Stimulated activated naive CD8-positive, alpha-beta T cell treated with anti-CD3 and anti-CD28 coated beads, Interleukin-15, Interleukin-2, amounts not matched to agents 100 ng/mL and 50 ng/mL, for 24 hours (primary cell): ENCODE data around the gene KIF2C.

Experiments
- H3K27ac Mint-ChIP-seq: one replicate; pipeline ENCODE4 v1.8.0; 2021; ENCODE audit warnings: mild to moderate bottlenecking, mixed read lengths
- H3K27me3 Mint-ChIP-seq: one replicate; pipeline ENCODE4 v1.8.0; 2021; ENCODE audit warnings: mixed read lengths
- H3K36me3 Mint-ChIP-seq: one replicate; pipeline ENCODE4 v1.8.0; 2021; ENCODE audit warnings: low read depth, mixed read lengths
- H3K4me1 Mint-ChIP-seq: one replicate; pipeline ENCODE4 v1.8.0; 2021; ENCODE audit warnings: low read depth, mixed read lengths
- H3K4me3 Mint-ChIP-seq: one replicate; pipeline ENCODE4 v1.8.0; 2021; ENCODE audit warnings: mild to moderate bottlenecking, mixed read lengths
- H3K9me3 Mint-ChIP-seq: one replicate; pipeline ENCODE4 v1.8.0; 2021; ENCODE audit warnings: mixed read lengths

Gene KIF2C

DNA sequence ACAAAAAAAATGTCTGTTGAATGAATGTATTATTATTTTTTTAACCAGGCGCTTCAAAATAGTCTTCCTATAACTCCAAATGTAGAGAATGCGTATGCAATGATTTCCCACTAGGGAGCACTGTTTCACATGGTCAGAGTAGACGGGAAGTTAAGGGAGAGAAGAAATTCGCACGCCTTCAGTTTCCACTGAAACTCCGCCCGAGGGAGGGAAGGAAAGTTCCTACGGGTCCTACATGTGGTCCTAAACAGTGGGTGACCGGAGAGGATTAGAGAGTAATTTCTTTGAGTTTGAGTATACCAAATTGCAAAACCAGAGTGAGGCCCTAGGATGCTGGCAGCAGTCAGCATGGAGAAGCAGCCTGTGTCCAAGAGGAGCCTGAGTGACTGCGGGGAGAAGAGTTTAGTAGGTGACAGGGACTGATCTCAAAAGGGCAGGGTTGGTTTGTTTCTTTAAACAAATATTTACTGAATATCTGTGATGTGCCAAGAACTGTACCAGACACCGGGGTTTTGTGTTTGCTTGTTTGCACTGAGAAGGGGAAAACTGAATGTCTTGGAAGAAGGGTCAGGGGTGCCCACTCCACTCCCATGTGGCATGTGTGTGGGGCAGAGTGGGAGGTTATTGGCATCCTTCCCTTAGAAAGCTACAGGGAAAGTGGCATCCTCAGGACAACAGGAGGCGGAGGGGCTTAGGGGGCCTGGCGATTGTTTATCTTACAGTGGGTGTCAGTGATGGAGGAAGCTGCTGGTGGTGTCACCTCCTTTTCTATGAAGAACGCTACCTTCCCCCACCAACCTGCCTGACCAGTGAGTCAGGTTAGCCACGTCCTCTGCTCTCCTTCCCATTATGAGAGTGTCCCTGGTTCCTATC is 31.4 kb upstream of the KIF2C start:
- H3K36me3 Mint-ChIP-seq, result no peaks in the 10 kb centered on the region
- H3K4me3 Mint-ChIP-seq, result peak overlapping the region; percentile 61
- no peaks in the 10 kb centered on the region for H3K9me3 Mint-ChIP-seq
- peak overlapping the region; percentile 81 for H3K27ac Mint-ChIP-seq
- no peaks in the 10 kb centered on the region for H3K27me3 Mint-ChIP-seq
- peaks cover 18% of the 10 kb centered on the region for H3K4me1 Mint-ChIP-seq

DNA sequence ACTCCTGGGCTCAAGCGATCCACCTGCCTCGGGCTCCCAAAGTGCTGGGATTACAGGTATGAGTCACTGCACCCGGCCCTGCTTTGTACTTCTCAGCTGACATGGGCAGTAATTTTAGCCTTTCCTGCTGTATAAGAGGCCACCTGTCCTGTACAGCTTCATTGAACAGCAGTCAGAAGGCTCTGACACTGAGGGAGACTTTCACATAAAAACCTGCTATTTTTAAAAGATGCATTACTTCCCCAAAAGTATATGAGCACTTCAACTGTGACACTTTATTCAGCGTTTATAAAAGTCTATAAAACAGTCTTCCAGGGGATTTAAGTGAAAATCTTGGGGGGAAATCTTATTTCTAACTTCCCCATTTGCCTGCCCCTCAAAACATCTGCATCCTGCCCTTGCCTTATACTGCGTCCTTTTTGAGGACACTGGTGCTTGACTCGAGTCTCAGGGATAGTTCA is 26.3 kb upstream of the KIF2C start:
- peaks cover 47% of the 10 kb centered on the region for H3K4me1 Mint-ChIP-seq
- no peaks in the 10 kb centered on the region for H3K27me3 Mint-ChIP-seq
- no peak overlapping the region for H3K27ac Mint-ChIP-seq
- no peaks in the 10 kb centered on the region for H3K36me3 Mint-ChIP-seq
- H3K9me3 Mint-ChIP-seq, result no peaks in the 10 kb centered on the region
- H3K4me3 Mint-ChIP-seq, result no peak overlapping the region

DNA sequence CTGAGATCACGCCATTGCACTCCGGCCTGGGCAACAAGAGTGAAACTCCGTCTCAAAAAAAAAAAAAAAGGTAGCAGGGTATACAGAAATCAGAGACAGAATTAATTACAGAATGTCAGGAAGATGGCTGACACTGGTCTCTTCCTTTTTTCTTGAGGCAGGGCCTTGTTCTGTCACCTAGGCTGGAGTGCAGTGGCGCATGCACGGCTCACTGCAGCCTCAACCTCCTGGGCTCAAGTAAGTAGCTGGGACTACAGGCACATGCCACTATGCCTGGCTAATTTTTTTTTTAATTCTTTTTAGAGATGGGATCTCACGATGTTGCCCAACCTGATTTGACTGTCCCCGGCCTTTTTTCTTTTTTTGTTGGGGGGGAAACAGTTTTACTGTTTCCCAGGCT is 25.1 kb upstream of the KIF2C start:
- H3K36me3 Mint-ChIP-seq, result no peaks in the 10 kb centered on the region
- no peaks in the 10 kb centered on the region for H3K27me3 Mint-ChIP-seq
- H3K4me1 Mint-ChIP-seq, result peaks cover 48% of the 10 kb centered on the region
- no peaks in the 10 kb centered on the region for H3K9me3 Mint-ChIP-seq
- no peak overlapping the region for H3K4me3 Mint-ChIP-seq
- no peak overlapping the region for H3K27ac Mint-ChIP-seq

DNA sequence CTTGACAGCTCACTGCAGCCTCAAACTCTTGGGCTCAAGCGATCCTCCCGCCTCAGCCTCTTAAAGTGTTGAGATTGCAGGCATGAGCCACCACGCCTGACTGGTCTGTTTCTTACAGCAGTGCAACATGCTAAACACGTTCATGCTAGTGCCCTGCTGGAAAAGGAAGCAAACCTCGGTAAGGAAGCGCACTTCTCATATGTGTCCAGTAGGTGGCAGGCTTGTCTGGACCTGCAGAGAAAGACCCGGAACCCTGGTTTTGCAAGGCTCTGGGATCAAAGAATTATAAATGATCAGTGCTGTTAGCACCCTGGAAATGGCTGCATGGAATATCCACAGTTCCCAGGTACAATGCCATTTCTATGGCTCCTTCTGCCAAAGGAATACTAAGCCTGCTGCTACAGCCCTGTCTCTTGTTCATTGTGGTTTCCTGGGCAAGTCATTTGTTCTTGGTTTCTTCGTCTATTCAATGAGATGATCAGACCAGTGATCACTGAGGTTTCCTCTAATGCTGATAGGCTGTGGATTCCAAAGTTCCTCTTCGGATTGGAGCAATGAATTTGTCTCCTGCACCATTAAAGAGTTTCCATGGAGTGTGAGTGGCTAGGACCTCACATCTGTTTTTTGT is 24.6 kb upstream of the KIF2C start:
- Mint-ChIP-seq H3K27me3 (no peaks in the 10 kb centered on the region), H3K27ac (peak overlapping the region; percentile 76), H3K4me3 (peak overlapping the region; percentile 30), H3K36me3 (no peaks in the 10 kb centered on the region), H3K4me1 (peaks cover 51% of the 10 kb centered on the region), H3K9me3 (no peaks in the 10 kb centered on the region)

DNA sequence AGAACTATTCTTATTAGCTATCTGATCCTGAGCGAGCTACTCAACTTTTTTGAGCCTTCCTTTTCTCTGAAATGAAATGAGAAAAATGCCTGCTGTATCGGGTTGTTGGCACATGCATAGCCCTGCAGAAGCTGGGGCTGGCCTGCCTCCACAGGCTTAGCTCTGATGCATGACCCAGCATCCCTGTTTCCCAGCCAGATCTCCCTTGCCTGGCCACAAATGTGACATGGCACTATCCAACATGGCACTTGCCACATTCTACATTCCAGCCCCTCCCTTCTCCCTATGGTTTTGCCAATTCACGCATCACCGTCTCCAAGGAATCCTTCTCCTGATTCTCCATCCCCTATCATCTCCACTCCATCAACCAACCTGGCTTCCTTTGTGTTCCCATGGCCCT is 22.5 kb upstream of the KIF2C start:
- Mint-ChIP-seq H3K27ac (no peak overlapping the region), H3K4me3 (no peak overlapping the region), H3K9me3 (no peaks in the 10 kb centered on the region), H3K36me3 (no peaks in the 10 kb centered on the region), H3K4me1 (peaks cover 72% of the 10 kb centered on the region), H3K27me3 (no peaks in the 10 kb centered on the region)

DNA sequence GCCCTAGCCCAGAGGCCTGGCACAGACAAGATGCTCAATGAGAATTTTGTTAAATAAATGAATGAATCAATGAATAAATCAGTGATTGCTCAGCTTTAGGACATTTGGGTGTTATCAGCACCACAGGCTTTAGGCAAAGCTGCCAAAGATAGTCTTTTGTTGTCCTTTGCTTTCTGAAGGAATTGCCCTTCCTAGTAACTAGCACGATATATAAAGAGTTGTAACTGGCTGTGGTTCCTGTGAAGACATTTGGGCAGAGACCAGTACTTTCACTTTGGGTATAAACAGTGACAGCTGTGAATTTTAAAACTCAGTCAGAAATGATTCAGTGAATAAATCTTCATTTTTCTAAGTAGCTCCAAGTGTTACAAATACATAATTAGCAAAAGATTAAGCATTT is 22.0 kb upstream of the KIF2C start:
- H3K27ac Mint-ChIP-seq, result no peak overlapping the region
- peaks cover 75% of the 10 kb centered on the region for H3K4me1 Mint-ChIP-seq
- H3K4me3 Mint-ChIP-seq, result no peak overlapping the region
- no peaks in the 10 kb centered on the region for H3K36me3 Mint-ChIP-seq
- H3K9me3 Mint-ChIP-seq, result no peaks in the 10 kb centered on the region
- no peaks in the 10 kb centered on the region for H3K27me3 Mint-ChIP-seq

DNA sequence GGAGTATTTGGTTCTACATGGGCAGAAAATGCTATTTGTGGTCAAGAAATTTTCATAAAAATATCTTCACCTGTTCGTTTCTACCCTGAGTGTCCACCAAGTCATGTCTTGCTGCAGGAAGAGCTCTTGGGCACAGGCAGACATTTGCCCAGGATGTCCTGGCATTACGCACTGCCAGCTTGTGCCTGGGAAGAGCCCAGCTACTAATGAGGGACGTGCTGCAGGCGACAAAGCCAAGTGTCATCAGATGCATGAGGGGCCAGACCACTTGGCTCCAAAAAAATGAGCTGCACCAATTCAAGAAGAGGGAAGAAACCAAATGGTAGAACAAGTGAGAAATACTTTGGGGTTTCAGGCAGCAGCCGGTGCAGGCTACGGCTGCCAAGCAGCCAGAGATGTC is 21.5 kb upstream of the KIF2C start:
- H3K9me3 Mint-ChIP-seq, result no peaks in the 10 kb centered on the region
- no peaks in the 10 kb centered on the region for H3K27me3 Mint-ChIP-seq
- peaks cover 79% of the 10 kb centered on the region for H3K4me1 Mint-ChIP-seq
- H3K36me3 Mint-ChIP-seq, result no peaks in the 10 kb centered on the region
- H3K4me3 Mint-ChIP-seq, result no peak overlapping the region
- no peak overlapping the region for H3K27ac Mint-ChIP-seq

DNA sequence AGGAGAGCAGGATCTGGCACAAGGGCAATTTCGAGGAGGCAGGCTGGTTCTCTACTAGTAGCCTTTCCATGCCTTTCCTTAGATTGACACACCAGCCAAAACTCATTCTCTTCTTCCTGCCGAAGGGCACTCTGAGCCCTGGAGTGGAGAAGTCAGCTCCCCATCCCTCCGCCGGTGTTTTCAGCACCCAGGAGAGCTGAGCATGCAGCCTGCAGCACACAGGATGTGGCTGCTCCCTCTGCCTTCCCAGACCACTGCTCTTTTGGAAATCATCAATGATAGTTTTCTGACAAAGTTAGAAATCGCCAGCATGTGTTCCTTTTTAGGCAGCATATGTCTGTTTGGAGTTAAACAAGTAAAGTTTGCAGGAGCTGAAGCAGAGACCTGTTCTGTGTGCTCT is 20.3 kb upstream of the KIF2C start:
- H3K36me3 Mint-ChIP-seq, result no peaks in the 10 kb centered on the region
- H3K4me1 Mint-ChIP-seq, result peaks cover 83% of the 10 kb centered on the region
- no peak overlapping the region for H3K27ac Mint-ChIP-seq
- H3K9me3 Mint-ChIP-seq, result no peaks in the 10 kb centered on the region
- H3K4me3 Mint-ChIP-seq, result no peak overlapping the region
- no peaks in the 10 kb centered on the region for H3K27me3 Mint-ChIP-seq

DNA sequence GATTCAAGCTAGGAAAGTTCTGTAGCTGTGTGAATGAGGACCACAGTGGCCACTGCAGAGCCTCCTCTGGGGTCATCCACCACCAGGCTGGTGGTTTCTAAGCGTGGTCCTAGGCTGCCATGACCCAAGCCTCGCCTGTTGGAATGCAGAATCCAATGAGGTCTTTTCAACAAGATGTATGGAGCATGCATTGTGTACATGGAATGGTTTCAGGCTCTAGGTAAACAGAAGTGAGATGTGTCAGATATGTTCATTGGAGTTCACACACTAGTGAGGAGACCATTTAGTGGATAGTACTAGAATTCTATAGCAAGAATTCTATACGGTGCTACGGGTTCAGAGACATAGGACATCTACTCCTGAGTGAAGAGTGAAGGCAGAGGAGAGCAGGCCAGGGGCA is 19.4 kb upstream of the KIF2C start:
- peak overlapping the region; percentile 6 for H3K27ac Mint-ChIP-seq
- no peaks in the 10 kb centered on the region for H3K27me3 Mint-ChIP-seq
- peaks cover 83% of the 10 kb centered on the region for H3K4me1 Mint-ChIP-seq
- H3K9me3 Mint-ChIP-seq, result no peaks in the 10 kb centered on the region
- peaks cover 6% of the 10 kb centered on the region for H3K36me3 Mint-ChIP-seq
- H3K4me3 Mint-ChIP-seq, result no peak overlapping the region

DNA sequence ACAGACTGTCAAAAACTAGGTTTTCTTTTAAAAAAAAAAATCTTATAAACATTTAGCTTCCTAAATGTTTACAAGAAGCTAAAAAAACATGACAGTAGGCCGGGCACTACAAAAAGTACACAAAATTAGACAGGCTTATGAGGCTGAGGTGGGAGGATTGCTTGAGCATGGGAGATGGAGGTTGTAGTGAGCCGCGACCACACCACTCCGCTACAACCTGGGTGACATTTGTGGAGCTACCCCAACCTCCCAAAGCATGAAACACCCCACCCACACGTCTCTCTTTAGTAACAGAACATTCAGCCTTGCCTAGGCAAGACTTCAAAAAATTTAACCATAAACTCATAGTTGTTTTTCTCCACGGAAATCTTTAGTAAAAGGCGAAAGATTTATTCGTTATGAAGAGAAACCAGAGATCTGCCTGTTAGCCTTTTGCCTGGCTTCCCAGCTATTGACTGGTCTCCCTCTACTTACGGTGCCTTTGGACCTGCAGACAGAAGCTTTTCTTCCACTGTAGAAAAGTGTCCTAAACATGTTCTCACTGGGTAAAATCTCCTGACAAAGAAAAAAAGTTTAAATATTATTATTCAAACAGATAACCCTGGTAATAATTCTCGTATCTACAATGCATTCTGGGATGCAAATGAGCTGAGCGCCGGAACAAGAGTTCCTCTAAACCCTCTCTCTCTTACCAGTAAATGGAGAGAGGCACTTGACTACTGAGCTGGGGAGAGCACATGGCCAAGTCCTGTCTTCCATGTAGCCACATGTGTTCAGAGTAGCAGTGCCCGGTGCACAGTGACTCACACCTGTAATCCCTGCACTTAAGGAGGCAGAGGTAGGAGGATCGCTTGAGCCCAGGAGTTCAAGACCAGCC is 17.9 kb upstream of the KIF2C start:
- Mint-ChIP-seq H3K27me3 (no peaks in the 10 kb centered on the region), H3K4me1 (peaks cover 82% of the 10 kb centered on the region), H3K9me3 (no peaks in the 10 kb centered on the region), H3K27ac (peak overlapping the region; percentile 98), H3K4me3 (peak overlapping the region; percentile 56), H3K36me3 (peaks cover 8% of the 10 kb centered on the region)

DNA sequence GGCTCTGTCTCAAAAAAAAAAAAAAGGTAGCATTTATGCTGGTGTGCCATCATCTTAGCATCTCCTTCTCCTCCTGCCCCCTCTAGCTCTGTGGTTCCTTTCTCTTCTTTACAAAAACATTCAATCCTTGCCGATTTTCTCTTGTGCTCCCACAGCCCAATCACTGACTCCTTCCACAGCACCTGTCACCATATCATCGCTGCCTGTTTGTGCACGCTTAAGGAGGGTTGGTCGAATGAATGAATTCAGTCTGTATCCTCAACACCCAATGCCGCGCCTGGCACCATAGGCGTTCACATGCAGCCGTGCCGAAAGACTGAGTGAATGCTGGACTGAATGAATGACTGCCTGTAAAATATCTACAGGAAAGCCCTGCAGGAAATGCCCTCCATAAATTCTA is 16.6 kb upstream of the KIF2C start:
- Mint-ChIP-seq H3K4me3 (peak overlapping the region; percentile 80), H3K9me3 (no peaks in the 10 kb centered on the region), H3K4me1 (peaks cover 80% of the 10 kb centered on the region), H3K27me3 (no peaks in the 10 kb centered on the region), H3K36me3 (peaks cover 8% of the 10 kb centered on the region), H3K27ac (peak overlapping the region; percentile 96)

DNA sequence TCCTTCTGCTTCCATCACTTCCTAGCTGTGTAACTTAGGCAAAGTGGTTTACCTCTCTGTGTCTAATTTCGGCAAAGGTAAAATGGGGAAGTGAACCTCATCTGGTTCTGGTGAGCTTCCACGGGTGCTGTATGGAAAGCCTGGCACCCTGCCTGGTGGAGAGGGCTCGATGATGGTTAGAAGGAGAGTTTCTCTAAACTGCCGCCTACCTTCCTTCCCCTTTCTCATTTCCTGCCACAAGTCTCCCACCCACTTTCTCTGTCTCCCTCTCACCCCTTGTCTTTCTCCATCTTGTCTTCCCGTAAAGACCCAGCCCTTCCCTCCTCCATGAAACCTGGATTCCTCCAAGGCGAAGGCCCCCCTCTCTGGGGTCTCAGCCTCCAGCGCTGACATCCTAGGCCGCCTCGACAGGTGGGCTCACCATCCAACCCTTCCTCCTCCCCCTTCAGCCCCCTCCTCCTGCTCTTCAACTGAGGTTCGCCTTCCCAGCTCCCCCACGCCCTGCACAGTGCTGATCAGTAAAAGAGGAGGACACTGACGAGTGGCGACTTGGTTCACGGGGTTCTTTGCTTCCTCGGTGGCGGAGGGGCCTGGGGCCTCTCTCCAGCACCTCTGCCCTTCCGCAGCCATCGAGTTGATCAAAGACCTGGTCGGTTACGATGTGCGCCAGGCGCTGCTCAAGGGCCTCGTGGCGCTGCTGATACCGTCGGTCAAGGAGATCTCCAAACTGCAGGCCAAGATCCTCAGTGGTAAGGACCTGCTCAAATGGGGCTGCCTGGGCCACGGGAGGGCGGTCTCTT is 15.9 kb upstream of the KIF2C start:
- Mint-ChIP-seq H3K9me3 (no peaks in the 10 kb centered on the region), H3K4me1 (peaks cover 76% of the 10 kb centered on the region), H3K36me3 (peaks cover 8% of the 10 kb centered on the region), H3K27ac (peak overlapping the region; percentile 96), H3K27me3 (no peaks in the 10 kb centered on the region), H3K4me3 (peak overlapping the region; percentile 80)

DNA sequence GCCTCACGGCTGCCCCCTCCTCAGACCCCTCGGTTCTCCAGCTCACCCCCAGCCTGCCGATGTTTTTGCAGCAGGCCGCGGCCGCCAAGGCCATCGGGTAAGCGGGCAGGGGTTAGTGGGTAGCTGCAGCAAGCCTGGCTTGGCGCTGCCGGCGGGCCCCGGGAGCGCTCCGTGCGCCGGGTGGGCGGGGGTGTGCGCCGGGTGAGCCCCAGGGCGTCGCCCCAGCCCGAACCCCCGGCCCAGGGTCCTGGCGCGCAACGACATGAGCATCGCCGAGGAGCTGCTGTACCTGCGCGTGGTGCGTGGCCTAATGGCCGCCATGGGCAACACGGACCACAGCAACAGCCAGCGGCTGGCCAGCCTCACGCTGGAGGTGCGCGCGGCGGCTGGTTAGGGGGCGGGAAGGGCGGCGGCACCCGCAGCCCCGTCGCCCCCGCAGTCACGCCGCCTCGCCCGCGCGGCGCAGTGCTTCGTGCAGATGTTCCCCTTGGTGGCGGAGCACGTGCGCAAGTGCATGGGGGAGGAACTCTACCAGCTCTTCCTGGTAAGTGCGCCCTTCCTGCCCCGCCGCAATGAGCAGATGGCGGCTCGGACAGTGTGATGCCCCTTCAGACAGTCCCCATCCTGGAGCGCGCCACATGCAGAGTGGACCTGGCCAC is 15.2 kb upstream of the KIF2C start:
- Mint-ChIP-seq H3K9me3 (no peaks in the 10 kb centered on the region), H3K27me3 (no peaks in the 10 kb centered on the region), H3K27ac (peak overlapping the region; percentile 88), H3K4me3 (peak overlapping the region; percentile 80), H3K36me3 (peaks cover 8% of the 10 kb centered on the region), H3K4me1 (peaks cover 75% of the 10 kb centered on the region)
